Activated B cell treated with CpG ODN at 0.5 μM for 24 hours (primary cell): Measurements from ENCODE around the gene CD151. TPM values are rescaled to one million over a fixed set of nuclear protein-coding genes. Genes with fewer than 3 reads are reported as not detected.

Experiments used
- ATAC-seq: fragments of 200-7000 bp; cut with Tn5 transposase; one replicate; pipeline ENCODE4 v1.10.0; 2021; ENCODE audit warnings: low read depth, mild to moderate bottlenecking, moderate library complexity
- CTCF ChIA-PET: fragments of 350-600 bp; sonication (Branson Sonifier 250); formaldehyde crosslinking; loops from one replicate; lab custom pipeline; 2021; ENCODE audit warnings: antibody characterized with exemption; lab: Charles Lee
- POLR2A ChIA-PET: fragments of 350-600 bp; sonication (Branson Sonifier 250); formaldehyde crosslinking; loops from one replicate; lab custom pipeline; 2021; ENCODE audit warnings: antibody characterized with exemption; lab: Charles Lee
- DNase-seq: peaks from one replicate; pipeline ENCODE4 v3.0.0; 2022
- H3K27ac Mint-ChIP-seq: one replicate; pipeline ENCODE4 v1.8.0; 2020; ENCODE audit warnings: mixed read lengths
- H3K27me3 Mint-ChIP-seq: one replicate; pipeline ENCODE4 v1.8.0; 2021; ENCODE audit warnings: mixed read lengths
- H3K36me3 Mint-ChIP-seq: one replicate; pipeline ENCODE4 v1.8.0; 2021; ENCODE audit warnings: low read depth, mixed read lengths
- H3K4me1 Mint-ChIP-seq: one replicate; pipeline ENCODE4 v1.8.0; 2021; ENCODE audit warnings: mixed read lengths
- H3K4me3 Mint-ChIP-seq: one replicate; pipeline ENCODE4 v1.8.0; 2020; ENCODE audit warnings: mild to moderate bottlenecking, mixed read lengths
- H3K9me3 Mint-ChIP-seq: one replicate; pipeline ENCODE4 v1.8.0; 2020; ENCODE audit warnings: mixed read lengths
- CTCF ChIP-seq: fragments of 200-600 bp; IDR thresholded peaks from one replicate; pipeline ENCODE4 v1.8.0; 2022; ENCODE audit warnings: antibody characterized with exemption, mild to moderate bottlenecking
- intact Hi-C: fragments of 100-400 bp; cut with micrococcal nuclease; formaldehyde crosslinking; loops from one replicate; pipeline ENCODE4 v1.15.1; 2024
- total RNA-seq: library from RNA; stranded (reverse); gene quantifications from 2 replicates; pipeline ENCODE4 v1.2.3, GENCODE V29; 2022

The CD151 gene
- total RNA-seq, 1 donor from 2014 or later: 14.4 TPM

- H3K27ac Mint-ChIP-seq: no peak overlapping the region
- TF ChIP-seq CTCF: no peak
- ATAC-seq (no peak), DNase-seq (no peak)
- ChIA-PET CTCF (no interaction called here), POLR2A (interaction anchor here (0.9 kb wide), 1 partner anchor 624 kb away, joined by 3 read pairs; no protein-coding TSS in a partner anchor)
- H3K36me3 Mint-ChIP-seq: peaks cover 4% of the 10 kb centered on the region
- H3K9me3 Mint-ChIP-seq: no peaks in the 10 kb centered on the region
- H3K27me3 Mint-ChIP-seq: no peaks in the 10 kb centered on the region
- no peaks in the 10 kb centered on the region for H3K4me1 Mint-ChIP-seq
- intact Hi-C loops: loop anchor here (10.0 kb wide), 1 partner anchor 620 kb away; the partner anchor contains the start of gene MOB2
- no peak overlapping the region for H3K4me3 Mint-ChIP-seq
These were observed 32.1 kb downstream of the CD151 start for GRCh38 chr11:864898-865297.

GRCh38 chr11:865462-866430, 33.0 kb downstream of the CD151 start:
- H3K27ac Mint-ChIP-seq: no peak overlapping the region
- H3K4me1 Mint-ChIP-seq: no peaks in the 10 kb centered on the region
- no peaks in the 10 kb centered on the region for H3K9me3 Mint-ChIP-seq
- ChIA-PET CTCF (no interaction called here), POLR2A (no interaction called here)
- peaks cover 4% of the 10 kb centered on the region for H3K36me3 Mint-ChIP-seq
- no peak overlapping the region for H3K4me3 Mint-ChIP-seq
- intact Hi-C loops: loop anchor here (10.0 kb wide), 1 partner anchor 619 kb away; the partner anchor contains the start of gene MOB2
- ATAC-seq (no peak), DNase-seq (no peak)
- no peak for TF ChIP-seq CTCF
- no peaks in the 10 kb centered on the region for H3K27me3 Mint-ChIP-seq

GRCh38 chr11:866481-866880, 33.7 kb downstream of the CD151 start:
- TF ChIP-seq CTCF: no peak
- H3K4me3 Mint-ChIP-seq: no peak overlapping the region
- H3K36me3 Mint-ChIP-seq: peaks cover 4% of the 10 kb centered on the region
- no peaks in the 10 kb centered on the region for H3K9me3 Mint-ChIP-seq
- POLR2A ChIA-PET: no interaction called here
- CTCF ChIA-PET: no interaction called here
- intact Hi-C loops: loop anchor here (10.0 kb wide), 1 partner anchor 618 kb away; the partner anchor contains the start of gene MOB2
- no peaks in the 10 kb centered on the region for H3K27me3 Mint-ChIP-seq
- no peak for DNase-seq
- ATAC-seq: no peak
- no peaks in the 10 kb centered on the region for H3K4me1 Mint-ChIP-seq
- no peak overlapping the region for H3K27ac Mint-ChIP-seq

- ChIA-PET CTCF (no interaction called here), POLR2A (interaction anchor here (0.6 kb wide), 1 partner anchor 178 kb away, joined by 3 read pairs; no protein-coding TSS in a partner anchor)
- H3K4me1 Mint-ChIP-seq: no peaks in the 10 kb centered on the region
- TF ChIP-seq CTCF: no peak
- H3K36me3 Mint-ChIP-seq: peaks cover 4% of the 10 kb centered on the region
- ATAC-seq (no peak), DNase-seq (no peak)
- H3K27ac Mint-ChIP-seq: no peak overlapping the region
- H3K4me3 Mint-ChIP-seq: no peak overlapping the region
- intact Hi-C loops: loop anchor here (10.0 kb wide), 1 partner anchor 617 kb away; the partner anchor contains the start of gene MOB2
- H3K9me3 Mint-ChIP-seq: no peaks in the 10 kb centered on the region
- no peaks in the 10 kb centered on the region for H3K27me3 Mint-ChIP-seq
These were observed 35.2 kb downstream of the CD151 start for GRCh38 chr11:867856-868358.

GRCh38 chr11:868394-868793, 35.6 kb downstream of the CD151 start:
- TF ChIP-seq CTCF: no peak
- DNase-seq: no peak
- H3K27ac Mint-ChIP-seq: no peak overlapping the region
- ChIA-PET POLR2A (interaction anchor here (0.6 kb wide), 1 partner anchor 11 kb away, joined by 5 read pairs; no protein-coding TSS in a partner anchor), CTCF (no interaction called here)
- H3K27me3 Mint-ChIP-seq: no peaks in the 10 kb centered on the region
- H3K9me3 Mint-ChIP-seq: no peaks in the 10 kb centered on the region
- peaks cover 4% of the 10 kb centered on the region for H3K36me3 Mint-ChIP-seq
- H3K4me3 Mint-ChIP-seq: no peak overlapping the region
- intact Hi-C loops: loop anchor here (10.0 kb wide), 1 partner anchor 616 kb away; the partner anchor contains the start of gene MOB2
- ATAC-seq: no peak
- H3K4me1 Mint-ChIP-seq: no peaks in the 10 kb centered on the region
